HG03439 (cell line): ENCODE results near the gene SORT1.

Experiments
- ATAC-seq: cut with Tn5 transposase; IDR thresholded peaks from one replicate; pipeline ENCODE4 v1.9.1; 2021; ENCODE audit warnings: mild to moderate bottlenecking, moderate library complexity; ENCODE audit not compliant: unreplicated experiment

The SORT1 gene

GRCh38 chr1:109277434-109278204 is 120.1 kb downstream of the SORT1 start:
- ATAC-seq: peak; percentile 66

- ATAC-seq: no peak
Measured at GRCh38 chr1:109275706-109276345, 121.9 kb downstream of the SORT1 start.

- ATAC-seq: no peak
Measured at GRCh38 chr1:109274533-109275476, 122.9 kb downstream of the SORT1 start.

GRCh38 chr1:109273570-109274288 is 124.0 kb downstream of the SORT1 start:
- no peak for ATAC-seq

GRCh38 chr1:109272831-109273547 is 124.7 kb downstream of the SORT1 start:
- no peak for ATAC-seq

GRCh38 chr1:109272021-109272799 is 125.5 kb downstream of the SORT1 start:
- no peak for ATAC-seq

GRCh38 chr1:109271458-109271857 is 126.3 kb downstream of the SORT1 start:
- ATAC-seq: no peak

- no peak for ATAC-seq
Measured at GRCh38 chr1:109270623-109271317, 126.9 kb downstream of the SORT1 start.

- no peak for ATAC-seq
Measured at GRCh38 chr1:109269981-109270622, 127.6 kb downstream of the SORT1 start.

GRCh38 chr1:109269212-109269980 is 128.3 kb downstream of the SORT1 start:
- no peak for ATAC-seq

- no peak for ATAC-seq
Measured at GRCh38 chr1:109268431-109269211, 129.1 kb downstream of the SORT1 start.

GRCh38 chr1:109267743-109268300 is 129.9 kb downstream of the SORT1 start:
- no peak for ATAC-seq

GRCh38 chr1:109266965-109267364 is 130.8 kb downstream of the SORT1 start:
- no peak for ATAC-seq

GRCh38 chr1:109265741-109266330 is 131.9 kb downstream of the SORT1 start:
- ATAC-seq: no peak

GRCh38 chr1:109265016-109265415 is 132.7 kb downstream of the SORT1 start:
- ATAC-seq: no peak

- no peak for ATAC-seq
Measured at GRCh38 chr1:109264379-109264755, 133.4 kb downstream of the SORT1 start.
